Activated T-cell treated with anti-CD3 and anti-CD28 coated beads for 24 hours (primary cell): ENCODE results near the gene MGAT4B.
"Not testable (repeated sequence)": the region's sequence is repeated elsewhere in the genome, so short reads cannot be mapped to it uniquely, and the experiment has no call there.

Experiments
- DNase-seq: peaks from one replicate; pipeline ENCODE4 v3.0.0-alpha.2; 2020; ENCODE audit warnings: low read depth

The MGAT4B gene

GRCh38 chr5:179806250-179807048 is at the start of gene MGAT4B:
Gene MGAT4B (minus strand): TSS chr5:179806866. CDS start chr5:179806583, 283 bp downstream.
- peak; percentile 50 for DNase-seq

DNA sequence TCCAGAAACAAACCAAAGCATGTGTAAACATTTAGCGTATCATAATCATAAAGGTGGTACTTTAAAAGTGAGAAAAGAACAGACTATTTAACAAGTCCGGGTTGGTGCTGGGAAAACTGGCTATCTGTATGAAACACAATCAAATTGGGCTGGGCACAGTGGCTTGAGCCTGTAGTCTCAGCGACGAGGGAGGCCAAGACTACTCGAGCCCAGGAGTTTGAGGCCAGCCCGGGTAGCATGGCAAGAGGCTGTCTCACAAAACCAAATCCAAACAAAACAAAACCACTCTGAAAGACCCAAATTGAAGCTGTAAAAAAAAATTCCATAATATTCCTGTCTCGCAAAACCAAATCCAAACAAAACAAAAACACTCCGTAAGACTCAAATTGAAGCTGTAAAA is 47.7 kb upstream of the MGAT4B start:
- DNase-seq: no peak

- no peak for DNase-seq
Measured at GRCh38 chr5:179852993-179853547, 46.4 kb upstream of the MGAT4B start.

DNA sequence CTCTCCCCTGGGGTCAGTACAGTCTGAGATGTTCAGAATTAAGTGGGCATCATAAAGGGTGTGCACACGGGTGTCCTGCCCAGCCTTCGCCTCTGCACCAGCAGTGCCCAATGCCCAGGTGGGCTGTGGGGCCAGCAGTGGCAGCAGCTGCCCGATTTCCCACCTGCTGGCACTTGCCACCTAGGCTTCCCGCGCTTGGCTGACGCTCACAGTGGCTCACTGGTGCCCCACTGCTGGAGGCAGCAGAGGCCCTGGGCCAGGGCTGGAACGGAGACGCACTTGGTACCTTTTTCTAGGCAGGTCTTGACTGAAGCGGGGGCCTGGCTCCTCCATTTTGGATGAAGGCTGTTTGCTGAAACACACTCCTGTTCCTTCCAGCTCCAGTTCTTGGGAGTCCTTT is 35.0 kb upstream of the MGAT4B start:
- DNase-seq: no peak

- no peak for DNase-seq
Measured at GRCh38 chr5:179840766-179841165, 34.1 kb upstream of the MGAT4B start.

- DNase-seq: no peak
Measured at GRCh38 chr5:179840321-179840720, 33.7 kb upstream of the MGAT4B start.

GRCh38 chr5:179839328-179840256 is 32.9 kb upstream of the MGAT4B start:
- DNase-seq: no peak

- DNase-seq: no peak
Measured at GRCh38 chr5:179837076-179838011, 30.7 kb upstream of the MGAT4B start.

DNA sequence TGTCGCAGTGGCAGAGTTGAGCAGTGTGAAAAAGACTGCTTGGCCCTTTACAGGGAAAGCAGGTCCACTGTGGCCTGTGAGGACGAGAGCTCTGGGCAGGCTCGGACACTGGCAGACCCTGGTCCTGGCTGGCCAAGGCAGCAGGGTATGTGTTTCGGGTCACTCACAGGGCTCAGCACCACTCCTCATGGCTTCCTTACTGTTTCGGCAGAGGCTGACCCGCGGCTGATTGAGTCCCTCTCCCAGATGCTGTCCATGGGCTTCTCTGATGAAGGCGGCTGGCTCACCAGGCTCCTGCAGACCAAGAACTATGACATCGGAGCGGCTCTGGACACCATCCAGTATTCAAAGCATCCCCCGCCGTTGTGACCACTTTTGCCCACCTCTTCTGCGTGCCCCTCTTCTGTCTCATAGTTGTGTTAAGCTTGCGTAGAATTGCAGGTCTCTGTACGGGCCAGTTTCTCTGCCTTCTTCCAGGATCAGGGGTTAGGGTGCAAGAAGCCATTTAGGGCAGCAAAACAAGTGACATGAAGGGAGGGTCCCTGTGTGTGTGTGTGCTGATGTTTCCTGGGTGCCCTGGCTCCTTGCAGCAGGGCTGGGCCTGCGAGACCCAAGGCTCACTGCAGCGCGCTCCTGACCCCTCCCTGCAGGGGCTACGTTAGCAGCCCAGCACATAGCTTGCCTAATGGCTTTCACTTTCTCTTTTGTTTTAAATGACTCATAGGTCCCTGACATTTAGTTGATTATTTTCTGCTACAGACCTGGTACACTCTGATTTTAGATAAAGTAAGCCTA is 29.8 kb upstream of the MGAT4B start:
- DNase-seq: no peak

DNA sequence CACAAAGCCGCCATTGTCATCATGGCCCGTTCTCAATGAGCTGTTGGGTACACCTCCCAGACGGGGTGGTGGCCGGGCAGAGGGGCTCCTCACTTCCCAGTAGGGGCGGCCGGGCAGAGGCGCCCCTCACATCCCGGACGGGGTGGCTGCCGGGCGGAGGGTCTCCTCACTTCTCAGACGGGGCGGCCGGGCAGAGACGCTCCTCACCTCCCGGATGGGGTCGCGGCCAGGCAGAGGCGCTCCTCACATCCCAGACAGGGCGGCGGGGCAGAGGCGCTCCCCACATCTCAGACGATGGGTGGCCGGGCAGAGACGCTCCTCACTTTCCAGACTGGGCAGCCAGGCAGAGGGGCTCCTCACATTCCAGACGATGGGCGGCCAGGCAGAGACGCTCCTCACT is 28.2 kb upstream of the MGAT4B start:
- DNase-seq: not testable (repeated sequence)

GRCh38 chr5:179834120-179834519 is 27.5 kb upstream of the MGAT4B start:
- DNase-seq: no peak

- no peak for DNase-seq
Measured at GRCh38 chr5:179833709-179834070, 27.0 kb upstream of the MGAT4B start.

DNA sequence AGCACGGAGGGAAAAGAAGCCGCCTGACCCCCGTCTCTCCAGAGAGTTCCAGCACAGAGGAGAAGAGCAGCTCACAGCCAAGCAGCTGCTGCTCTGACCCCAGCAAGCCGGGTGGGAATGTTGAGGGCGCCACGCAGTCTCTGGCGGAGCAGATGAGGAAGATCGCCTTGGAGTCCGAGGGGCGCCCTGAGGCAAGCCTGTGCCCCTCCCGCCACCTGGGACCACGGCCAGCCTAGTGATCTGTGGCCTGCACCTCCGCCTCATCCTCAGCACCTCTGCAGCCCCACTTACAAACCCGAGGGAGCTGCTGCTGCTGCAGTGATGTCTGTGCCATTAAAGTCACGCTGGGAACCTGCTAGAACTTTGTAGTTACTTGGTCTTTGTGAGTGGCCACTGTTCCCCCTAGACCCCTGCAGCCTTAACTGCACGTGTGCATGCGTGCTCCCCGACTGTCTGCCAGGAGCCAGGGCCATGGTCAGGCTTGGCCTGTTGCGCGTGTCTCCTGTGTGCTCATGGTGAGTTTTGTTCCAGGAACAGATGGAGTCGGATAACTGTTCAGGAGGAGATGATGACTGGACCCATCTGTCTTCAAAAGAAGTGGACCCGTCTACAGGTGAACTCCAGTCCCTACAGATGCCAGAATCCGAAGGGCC is 26.5 kb upstream of the MGAT4B start:
- no peak for DNase-seq

DNA sequence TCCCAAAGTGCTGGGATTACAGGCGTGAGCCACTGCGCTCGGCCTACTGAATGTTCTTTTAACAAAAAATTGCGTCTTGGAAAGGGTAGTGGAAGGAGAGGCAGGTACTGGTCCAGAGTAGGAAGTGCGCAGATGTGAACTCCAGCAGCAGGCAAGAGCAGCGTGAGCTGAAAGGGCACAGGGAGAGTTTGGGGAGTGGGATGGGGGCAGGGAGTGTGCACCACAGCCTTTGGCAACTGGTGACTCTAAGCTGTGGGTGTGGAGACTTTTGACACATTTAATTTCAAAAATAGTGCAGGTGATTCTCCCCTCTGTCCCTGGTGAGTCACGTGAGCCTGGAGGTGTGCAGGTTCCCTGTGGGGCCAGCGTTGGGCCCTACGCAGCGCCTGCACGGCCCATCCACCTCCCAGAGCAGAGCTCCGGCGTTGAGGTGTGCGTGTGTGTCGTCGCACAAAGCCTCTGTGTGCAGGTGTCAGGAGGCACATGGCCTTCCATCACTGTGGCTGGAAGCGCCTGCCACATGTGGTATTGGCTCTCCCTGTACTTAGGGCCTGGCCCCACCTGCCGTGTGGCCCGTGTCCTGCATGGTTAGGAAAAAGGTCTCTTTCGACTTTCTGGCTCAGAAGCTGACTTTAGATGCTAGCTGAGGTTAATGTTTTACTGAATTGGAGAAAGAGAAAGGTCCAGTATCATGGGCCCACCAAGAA is 25.5 kb upstream of the MGAT4B start:
- DNase-seq: no peak

DNA sequence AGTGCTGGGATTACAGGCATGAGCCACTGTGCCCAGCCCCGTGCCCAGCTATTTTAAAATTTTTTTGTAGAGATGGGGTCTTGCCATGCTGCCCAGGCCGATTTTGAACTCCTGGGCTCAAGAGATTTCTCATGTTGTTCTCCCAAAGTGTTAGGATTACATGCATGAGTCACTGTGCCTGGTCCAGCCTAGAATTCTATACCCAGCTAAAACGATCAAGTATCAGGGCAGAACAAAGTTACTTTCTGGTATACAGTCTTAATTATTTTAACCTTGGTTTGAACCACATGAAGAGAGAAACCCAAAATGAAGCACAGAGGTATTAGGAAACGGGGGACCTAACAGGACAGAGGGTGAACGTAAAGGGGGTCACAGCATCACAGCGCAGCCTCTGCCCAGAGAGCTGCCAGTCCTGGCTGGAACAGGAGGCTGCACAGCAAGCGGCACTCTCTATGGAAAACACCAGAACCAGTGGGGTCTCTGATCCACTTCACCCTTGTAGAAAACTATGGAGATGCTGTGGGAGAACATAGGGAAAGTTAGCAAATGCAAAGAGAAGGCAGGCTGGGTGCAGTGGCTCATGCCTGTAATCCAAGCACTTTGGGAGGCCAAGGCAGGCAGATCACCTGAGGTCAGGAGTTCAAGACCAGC is 24.3 kb upstream of the MGAT4B start:
- no peak for DNase-seq

DNA sequence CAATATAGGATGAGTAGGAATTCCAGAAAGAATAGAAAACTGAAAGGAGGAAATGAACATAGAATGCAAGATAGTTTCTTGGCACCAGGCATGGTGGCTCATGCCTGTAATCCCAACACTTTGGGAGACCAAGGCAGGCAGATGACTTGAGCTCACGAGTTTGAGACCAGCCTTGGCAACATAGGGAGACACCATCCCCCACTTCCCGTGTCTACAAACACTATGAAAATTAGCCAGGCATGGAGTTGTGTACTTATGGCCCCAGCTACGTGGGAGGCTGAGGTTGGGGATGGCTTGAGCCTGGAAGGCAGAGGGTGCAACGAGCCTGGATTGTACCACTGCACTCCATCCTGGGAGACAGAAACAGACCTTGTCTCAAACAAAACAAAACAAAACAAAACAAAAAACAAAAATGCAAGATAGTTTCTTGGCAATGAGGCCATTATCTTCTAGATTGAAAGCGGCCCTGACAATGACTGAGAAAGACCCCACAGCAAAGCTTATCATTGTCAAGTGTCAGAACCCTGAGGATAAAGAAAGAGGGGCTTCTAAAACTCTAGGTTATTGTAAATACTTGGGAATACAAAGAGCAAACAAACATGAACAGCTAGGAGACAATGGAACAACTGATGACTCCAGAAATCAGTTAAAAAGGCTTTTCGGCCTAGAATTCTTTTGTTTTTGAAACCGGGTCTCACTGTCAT is 23.2 kb upstream of the MGAT4B start:
- no peak for DNase-seq

GRCh38 chr5:179828756-179829421 is 22.2 kb upstream of the MGAT4B start:
- DNase-seq: no peak

GRCh38 chr5:179827680-179828079 is 21.0 kb upstream of the MGAT4B start:
- DNase-seq: peak; percentile 47
